ENCODE measurements around the gene TTC7B.

GRCh38 chr14:90799420-90799819, 16.8 kb downstream of the TTC7B start:
- TF ChIP-seq CTCF (IDR thresholded peaks at IDR 0.05) (no peak), POLR2A (IDR thresholded peaks at IDR 0.05) (no peak)
